ENCODE data around the gene SRSF6.
"Not testable (repeated sequence)": the region's sequence is repeated elsewhere in the genome, so short reads cannot be mapped to it uniquely, and the experiment has no call there.

SRSF6 gene

DNA sequence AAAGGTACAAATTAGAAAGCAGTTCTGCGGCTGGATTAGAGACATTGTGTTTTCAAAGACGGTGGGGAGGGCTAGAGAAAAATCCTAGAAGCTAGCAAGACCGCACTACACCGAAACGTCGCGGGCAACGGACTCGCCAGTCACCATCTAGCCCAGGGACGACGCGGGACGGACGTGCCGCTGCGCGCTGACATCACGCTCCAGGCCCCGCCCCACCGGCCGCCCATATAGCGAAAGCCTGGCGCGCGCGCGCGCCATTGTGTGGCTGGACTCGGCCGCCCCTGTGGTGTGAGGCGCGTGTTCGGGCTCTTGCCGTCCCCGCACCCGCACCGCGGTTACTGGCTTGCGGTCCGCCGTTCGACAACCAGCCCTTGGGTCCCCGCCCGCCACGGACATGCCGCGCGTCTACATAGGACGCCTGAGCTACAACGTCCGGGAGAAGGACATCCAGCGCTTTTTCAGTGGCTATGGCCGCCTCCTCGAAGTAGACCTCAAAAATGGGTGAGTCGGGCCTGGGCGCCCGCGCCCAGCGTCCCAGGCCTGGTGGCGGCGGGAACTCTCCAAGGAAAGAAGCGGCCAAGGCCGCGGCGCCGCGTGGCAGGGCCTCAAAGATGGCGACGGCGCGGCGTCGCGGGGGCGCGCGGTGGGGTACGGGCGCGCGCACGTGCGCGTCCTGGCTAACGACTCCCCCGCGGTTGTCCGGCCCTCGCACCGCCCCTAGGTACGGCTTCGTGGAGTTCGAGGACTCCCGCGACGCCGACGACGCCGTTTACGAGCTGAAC lies at the start of gene SRSF6:
Gene SRSF6 (plus strand): TSS at position 257 of the 782 bp plus-strand sequence. CDS start 138 bp downstream, at position 395.
- DNase-seq (ENCODE audit: low read depth): peak; percentile 88

DNA sequence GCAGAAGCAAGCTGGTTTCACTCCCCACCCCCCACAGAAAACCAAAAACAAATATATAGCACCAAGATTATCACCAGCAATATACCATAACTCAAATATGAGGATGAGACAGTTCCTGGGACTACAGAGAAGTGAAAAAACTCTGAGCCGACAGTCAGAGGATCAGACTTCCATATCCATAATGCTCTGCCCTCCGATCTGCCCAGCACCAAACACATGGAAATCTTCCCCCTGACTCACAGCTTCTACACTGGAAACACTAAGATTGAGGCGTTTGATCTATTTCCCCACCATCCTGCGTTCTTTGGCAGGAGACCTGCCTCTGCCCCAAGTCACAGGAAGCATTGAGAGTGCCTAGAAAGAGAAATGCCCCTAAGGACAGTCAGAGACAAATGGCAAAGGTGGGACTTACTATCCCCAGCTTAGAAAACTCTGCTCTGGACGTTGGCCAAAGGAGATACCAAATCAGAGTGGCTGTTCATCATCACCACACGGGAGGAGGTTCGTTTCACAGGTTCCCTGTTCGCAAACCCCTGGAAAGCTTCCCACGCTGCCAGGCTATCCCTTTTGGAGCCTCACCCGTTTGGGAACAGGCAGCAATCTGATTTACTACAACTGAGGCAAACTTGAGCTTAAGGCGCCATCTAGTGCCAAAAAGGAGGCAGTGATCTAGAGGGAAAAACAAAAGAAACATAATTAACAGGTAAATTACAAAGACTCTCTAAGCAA lies 48.7 kb upstream of the SRSF6 start:
- DNase-seq (ENCODE audit: low read depth): no peak

DNA sequence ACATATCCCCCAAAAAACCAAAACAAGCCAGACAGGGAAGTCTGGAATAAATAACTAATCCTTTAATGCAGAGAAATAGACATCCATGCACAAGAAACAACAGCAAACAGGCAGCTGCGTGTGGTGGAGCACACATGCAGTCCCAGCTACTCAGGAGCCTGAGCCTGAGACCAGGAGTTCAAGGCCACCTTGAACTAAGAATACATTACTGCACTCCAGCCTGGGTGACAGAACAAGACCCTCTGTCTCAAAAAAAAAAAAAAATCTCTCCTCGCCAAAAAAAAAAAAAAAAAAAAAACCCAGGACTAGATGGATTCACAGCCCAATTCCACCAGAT lies 48.2 kb upstream of the SRSF6 start:
- DNase-seq (ENCODE audit: low read depth): no peak

DNA sequence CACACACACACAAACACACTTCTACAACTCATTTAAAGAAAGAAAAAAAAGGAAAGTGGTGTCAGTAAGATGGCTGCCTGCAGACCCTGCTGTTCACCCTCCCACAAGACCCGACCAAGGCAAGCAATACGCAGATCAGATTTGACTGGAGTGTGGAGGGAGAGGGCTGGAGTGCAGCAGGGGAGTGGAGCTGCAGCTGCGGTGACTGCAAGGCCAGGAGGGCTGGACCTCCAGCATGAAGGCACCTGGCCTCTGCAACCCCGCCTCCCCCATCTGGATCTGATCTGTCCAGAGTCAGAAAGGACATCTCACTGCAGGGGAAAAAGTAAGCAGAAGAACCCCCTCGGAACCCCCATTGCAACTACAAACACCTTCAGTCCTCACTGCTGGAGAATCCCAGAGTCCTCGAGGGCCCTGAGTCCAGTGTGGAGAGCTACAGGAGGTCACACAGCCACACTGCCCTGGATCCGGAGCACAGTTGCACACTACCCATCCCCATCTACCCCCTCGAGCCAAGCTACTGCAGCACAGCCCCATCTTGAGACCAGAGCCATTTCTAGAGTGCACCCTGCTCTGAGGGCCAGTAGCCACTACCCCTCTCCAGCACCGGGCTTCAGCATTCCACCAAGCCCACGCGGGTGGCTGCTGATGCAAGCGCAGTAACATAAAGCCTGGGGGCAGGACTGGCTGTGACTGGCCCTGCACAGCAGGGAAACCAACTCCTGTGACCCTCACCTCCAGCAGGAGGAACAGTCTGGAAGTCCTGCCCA lies 41.9 kb upstream of the SRSF6 start:
- DNase-seq (ENCODE audit: low read depth): no peak

DNA sequence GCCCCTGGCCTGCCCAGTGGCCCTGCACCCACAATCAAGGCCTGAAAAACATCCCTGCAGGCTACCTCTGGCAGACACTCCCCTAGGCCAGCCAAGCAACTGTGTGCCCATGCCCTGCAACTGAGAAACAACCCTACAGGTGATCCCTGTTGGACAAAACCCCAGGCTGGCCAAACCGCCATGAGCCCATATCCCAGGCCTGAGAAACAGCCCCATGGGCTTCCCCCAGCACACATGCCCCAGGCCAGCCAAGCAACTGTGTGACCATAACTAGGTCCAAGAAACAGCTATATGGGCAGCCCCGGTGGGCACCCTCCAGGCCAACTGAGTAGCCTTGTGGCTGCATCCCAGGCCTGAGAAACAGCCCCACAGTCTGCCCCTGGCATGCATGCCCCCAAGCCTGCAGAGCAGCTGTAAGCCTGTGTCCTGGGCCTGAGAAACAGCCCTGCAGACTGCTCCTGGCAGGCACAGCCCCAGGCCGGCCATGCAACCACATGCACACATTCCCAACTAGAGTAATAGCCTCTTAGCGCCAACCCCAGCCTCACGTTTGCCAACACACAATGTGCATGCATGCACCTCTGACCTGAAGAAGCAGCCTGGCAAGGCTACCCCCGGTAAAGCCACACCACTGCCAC lies 41.0 kb upstream of the SRSF6 start:
- DNase-seq (ENCODE audit: low read depth): no peak

DNA sequence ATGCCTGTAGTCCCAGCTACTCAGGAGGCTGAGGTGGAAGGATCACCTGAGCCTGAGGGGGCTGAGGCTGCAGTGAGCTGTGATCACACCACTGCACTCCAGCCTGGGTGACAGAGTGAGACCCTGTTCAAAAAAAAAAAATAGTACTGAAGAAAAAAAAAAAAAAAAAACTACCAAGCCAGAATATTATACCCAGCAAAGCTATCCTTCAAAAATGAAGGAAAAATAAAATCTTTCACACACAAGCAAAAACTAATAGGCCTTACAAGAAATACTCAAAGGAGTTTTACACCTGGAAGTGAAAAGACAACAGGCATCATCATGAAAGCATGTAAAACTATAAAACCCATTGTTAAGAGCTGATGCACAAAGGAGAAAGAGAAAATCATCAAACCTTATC lies 37.5 kb upstream of the SRSF6 start:
- DNase-seq (ENCODE audit: low read depth): no peak

DNA sequence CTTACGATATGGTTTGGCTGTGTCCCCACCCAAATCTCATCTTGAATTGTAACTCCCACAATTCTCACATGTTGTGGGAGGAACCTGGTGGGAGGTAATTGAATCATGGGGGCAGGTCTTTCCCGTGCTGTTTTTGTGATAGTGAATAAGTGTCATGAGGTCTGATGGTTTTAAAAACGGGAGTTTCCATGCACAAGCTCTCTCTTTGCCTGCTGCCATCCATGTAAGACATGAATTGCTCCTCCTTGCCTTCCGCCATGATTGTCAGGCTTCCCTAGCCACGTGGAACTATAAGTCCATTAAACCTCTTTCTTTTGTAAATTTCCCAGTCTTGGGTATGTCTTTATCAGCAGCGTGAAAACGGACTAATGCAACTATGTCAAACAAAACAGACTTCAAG lies 36.8 kb upstream of the SRSF6 start:
- not testable (repeated sequence) for DNase-seq (ENCODE audit: low read depth)

DNA sequence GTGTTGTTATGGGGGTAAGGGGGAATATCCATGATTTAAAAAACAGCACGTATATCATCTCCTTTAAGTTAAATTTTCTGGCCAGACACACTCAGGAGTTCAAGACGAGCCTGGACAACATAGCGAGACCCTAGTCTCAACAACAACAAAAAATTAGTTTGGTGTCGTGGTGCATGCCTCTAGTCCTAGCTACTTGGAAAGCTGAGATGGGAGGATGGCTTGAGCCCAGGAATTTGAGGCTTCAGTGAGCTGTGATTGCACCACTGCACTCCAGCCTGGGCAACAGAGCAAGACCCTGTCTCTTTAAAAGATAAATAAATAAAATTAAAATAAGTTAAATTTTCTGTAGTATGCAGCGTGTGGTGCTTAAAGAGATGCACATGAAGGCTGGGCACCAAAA lies 31.5 kb upstream of the SRSF6 start:
- no peak for DNase-seq (ENCODE audit: low read depth)

DNA sequence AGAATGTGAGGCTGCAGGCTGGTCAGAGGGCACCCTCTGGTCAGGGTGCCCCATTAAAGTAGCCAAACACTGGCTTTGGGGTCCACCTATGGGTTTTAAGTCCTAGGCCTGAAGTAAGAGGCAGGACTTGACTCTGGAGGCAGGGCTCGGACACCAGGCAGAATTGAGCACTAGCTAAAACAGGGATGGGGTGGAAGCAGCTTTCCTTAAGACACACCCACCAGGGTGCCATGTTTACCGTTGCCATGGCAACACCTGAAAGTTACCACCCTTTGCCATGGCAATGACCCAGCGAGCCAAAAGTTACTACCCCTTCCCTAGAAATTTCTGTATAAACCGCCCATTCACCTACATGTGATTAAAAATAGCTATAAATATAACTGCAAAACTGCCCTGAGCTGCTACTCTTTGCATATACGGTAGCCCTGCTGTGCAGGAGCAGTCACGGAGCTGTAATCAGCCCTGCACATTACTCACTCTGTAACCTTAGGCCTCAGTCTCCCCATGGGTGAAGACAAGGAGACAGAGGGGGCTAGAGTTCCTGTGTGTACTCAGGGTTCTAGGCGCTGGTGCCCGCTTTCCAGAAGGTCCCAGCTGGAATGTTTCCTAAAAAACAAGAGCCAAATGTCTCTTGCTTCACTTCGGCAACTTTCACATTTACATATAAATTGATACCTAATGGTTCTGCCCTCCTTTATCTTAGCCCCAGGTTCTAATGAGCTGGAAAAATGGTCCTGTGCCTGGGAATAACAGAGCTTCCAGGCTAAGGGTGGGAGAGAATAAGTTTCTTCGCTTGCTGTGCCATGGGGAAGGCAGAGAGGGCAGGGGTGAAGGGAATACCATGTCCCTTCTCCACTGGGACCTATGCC lies 27.2 kb upstream of the SRSF6 start:
- DNase-seq (ENCODE audit: low read depth): no peak

DNA sequence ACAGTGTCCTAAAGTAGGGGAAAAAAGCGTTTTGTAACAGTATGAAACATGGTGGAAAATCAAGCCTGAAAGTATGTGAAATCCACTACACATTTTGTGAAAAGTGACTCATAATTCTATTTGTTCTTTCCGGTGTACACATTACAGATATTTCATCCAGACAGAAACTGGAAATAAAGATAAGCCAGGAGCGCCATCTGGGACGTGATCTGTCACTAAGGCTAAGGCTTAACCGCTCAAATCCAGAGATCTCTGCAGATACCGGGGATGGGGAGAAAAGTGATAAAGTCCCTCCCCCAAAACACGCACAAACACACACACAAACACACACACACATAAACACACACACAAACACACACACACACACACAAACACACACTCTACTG lies 26.6 kb upstream of the SRSF6 start:
- DNase-seq (ENCODE audit: low read depth): no peak

DNA sequence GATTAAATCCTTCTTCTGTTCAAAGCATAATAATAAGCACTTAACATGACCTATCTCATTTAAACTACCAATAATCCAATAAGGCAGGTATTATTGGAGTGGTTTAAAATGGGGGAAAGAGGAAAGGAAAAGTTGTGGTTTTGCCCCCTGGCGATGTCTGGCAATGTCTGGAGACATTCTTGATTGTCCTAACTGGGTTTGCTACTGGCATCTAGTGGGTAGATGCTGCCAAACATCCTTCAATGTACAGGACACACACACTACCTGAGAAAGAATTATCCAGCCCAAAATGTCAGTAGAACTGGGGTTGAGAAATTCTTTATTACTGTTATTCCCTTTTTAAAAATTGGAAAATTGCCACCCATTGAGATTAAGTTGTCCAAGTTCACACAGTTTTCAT lies 25.2 kb upstream of the SRSF6 start:
- no peak for DNase-seq (ENCODE audit: low read depth)

DNA sequence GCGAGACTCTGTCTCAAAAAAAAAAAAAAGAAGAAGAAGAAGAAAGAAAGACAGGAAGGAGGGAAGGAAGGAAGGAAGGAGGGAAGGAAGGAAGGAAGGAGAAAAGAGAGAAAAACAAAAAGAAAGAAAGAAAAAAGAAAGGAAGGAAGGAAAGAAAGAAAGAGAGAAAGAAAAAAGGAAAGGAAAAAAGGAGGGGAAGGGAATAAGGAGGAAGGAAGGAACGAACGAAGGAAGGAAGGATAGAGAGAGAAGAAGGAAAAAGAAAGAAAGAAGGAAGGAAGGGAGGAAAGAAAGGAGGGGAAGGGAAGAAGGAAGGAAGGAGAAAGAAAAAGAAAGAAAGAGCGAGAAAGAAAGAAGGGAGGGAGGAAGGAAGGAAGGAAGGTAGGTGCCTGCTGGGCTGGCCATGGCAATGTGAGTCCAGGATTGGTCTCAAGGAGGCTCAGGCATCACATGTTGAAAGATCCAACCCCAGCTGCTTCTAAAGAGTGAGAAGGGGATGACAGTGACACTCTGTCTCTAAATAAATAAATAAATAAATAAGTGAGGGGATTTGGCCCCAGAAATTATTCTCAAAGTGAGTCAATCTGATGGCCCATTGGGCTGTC lies 24.3 kb upstream of the SRSF6 start:
- no peak for DNase-seq (ENCODE audit: low read depth)

DNA sequence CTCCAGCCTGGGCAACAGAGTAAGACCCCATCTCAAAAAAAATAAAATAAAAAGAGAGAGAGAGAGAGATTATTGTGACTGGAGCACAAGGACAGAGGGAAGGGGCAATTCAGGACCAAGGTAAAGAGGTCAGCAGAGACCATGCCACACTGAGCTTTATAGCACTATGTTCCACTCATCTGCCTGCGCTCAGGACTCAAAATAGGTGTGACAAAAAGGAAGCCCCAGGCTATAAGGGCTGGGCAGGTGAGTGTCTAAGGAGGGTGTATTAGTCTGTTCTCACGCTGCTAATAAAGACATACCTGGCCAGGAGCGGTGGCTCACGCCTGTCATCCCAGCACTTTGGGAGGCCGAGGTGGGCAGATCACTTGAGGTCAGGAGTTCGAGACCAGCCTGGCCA lies 23.1 kb upstream of the SRSF6 start:
- no peak for DNase-seq (ENCODE audit: low read depth)

DNA sequence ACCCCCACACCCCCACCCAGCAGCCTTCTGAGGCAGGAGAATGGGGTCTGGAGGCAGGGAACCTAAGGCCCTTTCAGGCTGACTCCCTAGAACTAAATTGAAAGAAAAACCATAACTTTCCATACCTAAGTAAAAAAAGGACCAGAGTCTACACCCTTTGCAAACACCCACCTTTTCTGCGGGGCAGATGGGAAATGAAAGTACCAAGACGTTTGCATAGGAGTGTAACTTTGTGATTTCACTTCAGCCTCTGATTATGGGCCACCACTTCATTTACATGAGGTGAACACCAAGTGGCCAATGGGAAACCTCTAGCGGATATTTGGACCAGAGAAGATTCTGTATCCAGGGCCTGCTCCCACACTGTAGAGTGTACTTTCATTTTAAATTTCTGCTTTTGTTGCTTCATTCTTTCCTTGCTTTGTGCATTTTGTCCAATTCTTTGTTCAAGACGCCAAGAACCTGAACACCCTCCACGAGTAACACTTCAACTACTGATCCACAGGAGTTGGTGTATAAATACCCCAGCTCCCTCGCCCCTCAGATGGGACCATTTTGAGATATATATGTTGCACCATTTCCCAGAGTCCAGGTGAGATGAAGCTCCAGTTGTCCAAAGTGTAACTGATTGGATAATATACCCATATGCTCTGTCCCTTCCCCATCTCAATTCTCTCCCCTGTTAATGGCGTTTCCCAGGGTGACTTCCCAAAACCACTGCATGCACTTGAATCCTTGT lies 18.9 kb upstream of the SRSF6 start:
- DNase-seq (ENCODE audit: low read depth): no peak

DNA sequence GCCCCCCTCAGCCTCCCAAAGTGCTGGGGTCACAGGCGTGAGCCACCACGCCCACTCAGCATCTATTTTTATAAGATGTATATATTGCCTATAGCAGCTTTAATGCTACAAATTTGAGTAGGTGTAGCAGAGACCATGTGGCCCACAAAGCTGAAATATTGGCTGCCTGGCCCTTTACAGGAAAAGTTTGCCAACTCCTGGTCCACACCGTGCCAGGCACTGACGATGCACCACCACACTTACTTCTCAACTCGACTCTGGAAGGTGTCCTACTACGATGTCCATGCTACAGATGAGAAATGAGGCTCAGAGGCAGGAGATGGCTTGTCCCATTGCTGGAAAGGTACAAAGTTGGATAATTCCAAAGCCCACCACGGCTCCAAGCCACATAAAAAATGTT lies 17.2 kb upstream of the SRSF6 start:
- DNase-seq (ENCODE audit: low read depth): no peak

DNA sequence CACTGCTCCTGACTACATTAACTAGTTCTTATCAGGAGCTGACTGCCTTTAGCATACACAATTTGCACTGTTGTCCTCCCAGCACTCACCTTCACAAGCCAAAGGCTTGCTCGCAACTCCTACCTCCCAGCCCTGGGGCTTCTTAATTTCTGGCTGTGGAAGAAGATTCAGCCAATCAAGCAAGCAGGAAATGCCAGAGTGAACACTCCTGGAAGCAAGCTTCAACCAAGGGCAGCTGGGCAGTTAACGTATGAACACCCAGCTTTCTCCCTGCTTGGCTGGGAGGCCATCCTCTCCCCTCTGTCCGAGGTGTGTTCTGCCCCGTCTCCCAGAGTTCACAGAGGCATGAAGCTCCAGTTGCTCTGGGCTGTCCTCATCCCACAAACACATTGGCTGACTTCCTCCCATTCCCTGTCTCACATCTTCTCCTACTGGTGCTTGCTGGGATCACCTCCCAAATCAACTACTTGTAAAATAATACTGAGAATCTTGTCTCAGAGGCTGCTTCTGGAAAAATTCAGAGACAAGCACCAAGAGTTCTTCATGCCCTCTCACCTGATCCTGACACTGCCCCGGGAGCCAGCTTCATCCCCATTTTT lies 15.3 kb upstream of the SRSF6 start:
- no peak for DNase-seq (ENCODE audit: low read depth)

DNA sequence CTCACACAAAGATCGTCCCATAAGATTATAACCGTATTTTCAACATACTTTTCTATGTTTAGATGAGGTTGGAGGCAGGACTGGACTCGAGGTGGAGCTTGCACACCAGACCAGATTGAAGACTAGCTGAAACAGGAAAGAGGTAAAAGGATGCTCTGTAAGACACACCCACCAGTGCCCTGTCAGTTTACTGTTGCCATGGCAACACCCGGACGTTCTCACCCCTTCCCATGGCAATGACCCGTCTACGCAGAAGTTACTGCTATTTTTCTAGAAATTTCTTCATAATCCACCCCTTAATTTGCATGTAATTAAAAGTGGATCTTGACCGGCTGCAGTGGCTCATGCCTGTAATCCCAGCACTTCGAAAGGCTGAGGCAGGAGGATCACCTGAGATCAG lies 13.6 kb upstream of the SRSF6 start:
- no peak for DNase-seq (ENCODE audit: low read depth)

DNA sequence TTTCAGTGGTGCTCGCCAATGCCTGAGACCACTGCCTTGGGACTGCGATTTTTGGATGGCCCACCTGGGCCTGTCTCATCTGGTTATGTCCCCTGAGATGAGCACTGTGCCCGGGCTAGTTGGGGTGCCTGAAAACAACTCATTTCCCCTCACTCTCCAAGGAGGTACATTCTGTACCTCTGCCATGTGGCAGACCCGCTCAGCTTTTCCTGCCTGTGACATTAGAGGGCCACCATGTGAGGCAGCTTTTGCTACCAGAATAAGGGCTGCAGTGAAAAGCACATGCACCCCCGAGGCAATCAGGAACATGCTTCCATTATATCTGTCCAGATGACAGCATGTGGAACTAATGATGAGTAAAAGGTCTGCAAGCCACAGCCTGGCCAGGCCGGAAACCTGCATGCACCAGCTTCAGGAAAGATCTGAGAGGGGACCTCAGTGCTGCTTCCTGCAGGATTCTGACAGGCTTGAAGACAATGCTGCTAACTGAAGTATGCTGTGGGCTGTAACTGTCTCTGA lies 11.3 kb upstream of the SRSF6 start:
- DNase-seq (ENCODE audit: low read depth): no peak

DNA sequence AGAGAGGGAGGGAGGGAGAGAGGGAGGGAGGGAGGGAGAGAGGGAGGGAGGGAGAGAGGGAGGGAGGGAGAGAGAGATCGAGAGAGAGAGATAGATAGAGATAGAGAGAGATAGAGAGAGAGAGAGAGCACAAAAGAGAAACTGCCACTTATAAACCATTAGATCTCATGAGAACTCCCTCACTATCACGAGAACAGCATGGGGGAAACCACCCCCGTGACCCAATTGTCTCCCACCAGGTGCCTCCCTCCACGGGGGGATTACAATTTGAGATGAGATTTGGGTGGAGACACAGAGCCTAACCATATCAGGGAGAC lies 9.3 kb upstream of the SRSF6 start:
- not testable (repeated sequence) for DNase-seq (ENCODE audit: low read depth)
